GM20000 (cell line): Measurements from ENCODE around the gene CD164L2.

Source experiments
- DNase-seq: peaks from one replicate; pipeline ENCODE4 v3.0.0; 2012; ENCODE audit warnings: low spot score
- CTCF ChIP-seq: IDR thresholded peaks from 2 replicates; pipeline ENCODE4 v1.5.1; 2012; ENCODE audit warnings: mild to moderate bottlenecking, control low read depth; ENCODE audit errors: extremely low read depth, missing control alignments

The CD164L2 gene

GRCh38 chr1:27380766-27381733 is 2.1 kb downstream of the CD164L2 start:
- TF ChIP-seq CTCF: no peak
- no peak for DNase-seq

- no peak for TF ChIP-seq CTCF
- DNase-seq: no peak
Measured at GRCh38 chr1:27380224-27380623, 2.9 kb downstream of the CD164L2 start.

GRCh38 chr1:27379564-27380122 is 3.5 kb downstream of the CD164L2 start:
- no peak for TF ChIP-seq CTCF
- no peak for DNase-seq

GRCh38 chr1:27377760-27378495 is 5.2 kb downstream of the CD164L2 start:
- DNase-seq: no peak
- no peak for TF ChIP-seq CTCF

GRCh38 chr1:27374362-27375086 is 8.6 kb downstream of the CD164L2 start, which contains the start of gene FCN3:
FCN3 (minus strand) TSS chr1:27374824; CDS start chr1:27374818, 6 bp downstream.
- DNase-seq: no peak
- TF ChIP-seq CTCF: no peak

GRCh38 chr1:27372808-27373690 is 10.1 kb downstream of the CD164L2 start:
- TF ChIP-seq CTCF: no peak
- no peak for DNase-seq
